Stimulated activated naive CD4-positive, alpha-beta T cell (primary cell): ENCODE measurements around the gene ALPL.
"Not testable (repeated sequence)": the region's sequence is repeated elsewhere in the genome, so short reads cannot be mapped to it uniquely, and the experiment has no call there.

Experiments
- DNase-seq, 6 experiments: peaks; one replicate each; lab custom pipeline; 2025; lab: John Stamatoyannopoulos, UW

Gene ALPL

GRCh38 chr1:21507511-21508270, 1.5 kb upstream of the ALPL start:
- DNase-seq: no peak

GRCh38 chr1:21508580-21509350, 458 bp upstream of the ALPL start:
- DNase-seq: peak; percentile 5 to 54 (median 40)

- no peak for DNase-seq
Observed at GRCh38 chr1:21510113-21510493, 880 bp downstream of the ALPL start.

- DNase-seq: no peak
Observed at GRCh38 chr1:21510885-21511578, 1.8 kb downstream of the ALPL start.

- DNase-seq: no peak
Observed at GRCh38 chr1:21511579-21512522, 2.6 kb downstream of the ALPL start.

- DNase-seq: no peak
Observed at GRCh38 chr1:21514245-21514644, 5.0 kb downstream of the ALPL start.

- DNase-seq: no peak
Observed at GRCh38 chr1:21517161-21517589, 8.0 kb downstream of the ALPL start.

GRCh38 chr1:21517660-21518480, 8.6 kb downstream of the ALPL start:
- no peak for DNase-seq

GRCh38 chr1:21518774-21519455, 9.7 kb downstream of the ALPL start:
- no peak for DNase-seq

GRCh38 chr1:21519486-21520070, 10.4 kb downstream of the ALPL start:
- DNase-seq: not testable (repeated sequence)

- DNase-seq: no peak
Observed at GRCh38 chr1:21520899-21521716, 11.9 kb downstream of the ALPL start.

GRCh38 chr1:21521717-21522060, 12.5 kb downstream of the ALPL start:
- no peak for DNase-seq

- DNase-seq: no peak
Observed at GRCh38 chr1:21522525-21523038, 13.4 kb downstream of the ALPL start.

GRCh38 chr1:21523297-21523813, 14.1 kb downstream of the ALPL start:
- no peak for DNase-seq

- no peak for DNase-seq
Observed at GRCh38 chr1:21524220-21524619, 15.0 kb downstream of the ALPL start.

- DNase-seq: no peak
Observed at GRCh38 chr1:21524686-21525339, 15.6 kb downstream of the ALPL start.

GRCh38 chr1:21525340-21525717, 16.1 kb downstream of the ALPL start:
- DNase-seq: no peak

- no peak for DNase-seq
Observed at GRCh38 chr1:21526441-21526840, 17.2 kb downstream of the ALPL start.
